Endothelial cell (in vitro differentiated cells): ENCODE results near the gene MRRF. TPM values are rescaled to one million over a fixed set of nuclear protein-coding genes. Genes with fewer than 3 reads are reported as not detected.

Experiments used
- DNase-seq: peaks from one replicate; pipeline ENCODE4 v3.0.0; 2021; ENCODE audit warnings: low spot score
- H3K27ac Mint-ChIP-seq: one replicate; pipeline ENCODE4 v1.8.0; 2021; ENCODE audit warnings: mixed read lengths, inconsistent platforms; ENCODE audit not compliant: unreplicated experiment
- H3K27me3 Mint-ChIP-seq: one replicate; pipeline ENCODE4 v1.8.0; 2021; ENCODE audit warnings: mild to moderate bottlenecking, moderate library complexity, mixed read lengths, inconsistent platforms; ENCODE audit not compliant: unreplicated experiment
- H3K36me3 Mint-ChIP-seq: one replicate; pipeline ENCODE4 v1.8.0; 2021; ENCODE audit warnings: mild to moderate bottlenecking, low read depth, mixed read lengths, inconsistent platforms; ENCODE audit not compliant: unreplicated experiment
- H3K4me1 Mint-ChIP-seq: one replicate; pipeline ENCODE4 v1.8.0; 2021; ENCODE audit warnings: mild to moderate bottlenecking, mixed read lengths, inconsistent platforms; ENCODE audit not compliant: unreplicated experiment
- H3K4me3 Mint-ChIP-seq: one replicate; pipeline ENCODE4 v1.8.0; 2021; ENCODE audit warnings: mild to moderate bottlenecking, mixed read lengths, inconsistent platforms; ENCODE audit not compliant: unreplicated experiment
- H3K9me3 Mint-ChIP-seq: one replicate; pipeline ENCODE4 v1.8.0; 2021; ENCODE audit warnings: mixed read lengths, inconsistent platforms; ENCODE audit not compliant: unreplicated experiment
- total RNA-seq: library from RNA; stranded (reverse); fragmentation: NEBNext Ultra II Directional; extraction: Animal tissue kit (Norgen Biotek cat#: 25700); gene quantifications from one replicate; pipeline ENCODE4 v1.2.1, GENCODE V29; 2021; ENCODE audit not compliant: unreplicated experiment
- TF ChIP-seq, protein P1 (sequence below): fragments of 200-600 bp; sonication (generic); IDR thresholded peaks from one replicate; pipeline ENCODE4 v1.5.0; 2021; ENCODE audit warnings: antibody characterized with exemption; ENCODE audit not compliant: unreplicated experiment

The MRRF gene
- total RNA-seq, 1 donor from 2014 or later: 40.3 TPM

DNA sequence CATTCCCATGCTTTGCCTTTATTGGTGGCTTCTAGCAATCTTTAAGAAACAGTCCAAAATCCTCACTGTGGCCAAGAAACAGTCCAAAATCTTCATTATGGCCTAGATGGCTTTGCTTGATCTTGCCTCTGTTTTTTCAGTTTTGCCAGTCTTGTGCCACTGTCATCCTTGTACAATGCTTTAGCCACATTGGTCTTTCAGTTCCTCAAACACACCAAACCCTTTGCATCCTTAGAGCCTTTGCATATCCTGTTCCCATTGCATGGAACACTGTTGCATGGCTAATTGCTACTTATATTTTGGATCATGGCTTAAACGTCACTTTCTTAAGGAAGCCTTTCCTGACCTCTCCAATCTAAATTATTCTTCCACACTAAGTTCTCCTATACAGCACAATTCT is 22.1 kb downstream of the MRRF start:
- Mint-ChIP-seq H3K27me3 (no peaks in the 10 kb centered on the region), H3K36me3 (peaks cover 15% of the 10 kb centered on the region), H3K4me1 (peaks cover 54% of the 10 kb centered on the region), H3K4me3 (no peak overlapping the region), H3K27ac (no peak overlapping the region), H3K9me3 (no peaks in the 10 kb centered on the region)
- no peak for DNase-seq
- TF ChIP-seq, protein P1, sequence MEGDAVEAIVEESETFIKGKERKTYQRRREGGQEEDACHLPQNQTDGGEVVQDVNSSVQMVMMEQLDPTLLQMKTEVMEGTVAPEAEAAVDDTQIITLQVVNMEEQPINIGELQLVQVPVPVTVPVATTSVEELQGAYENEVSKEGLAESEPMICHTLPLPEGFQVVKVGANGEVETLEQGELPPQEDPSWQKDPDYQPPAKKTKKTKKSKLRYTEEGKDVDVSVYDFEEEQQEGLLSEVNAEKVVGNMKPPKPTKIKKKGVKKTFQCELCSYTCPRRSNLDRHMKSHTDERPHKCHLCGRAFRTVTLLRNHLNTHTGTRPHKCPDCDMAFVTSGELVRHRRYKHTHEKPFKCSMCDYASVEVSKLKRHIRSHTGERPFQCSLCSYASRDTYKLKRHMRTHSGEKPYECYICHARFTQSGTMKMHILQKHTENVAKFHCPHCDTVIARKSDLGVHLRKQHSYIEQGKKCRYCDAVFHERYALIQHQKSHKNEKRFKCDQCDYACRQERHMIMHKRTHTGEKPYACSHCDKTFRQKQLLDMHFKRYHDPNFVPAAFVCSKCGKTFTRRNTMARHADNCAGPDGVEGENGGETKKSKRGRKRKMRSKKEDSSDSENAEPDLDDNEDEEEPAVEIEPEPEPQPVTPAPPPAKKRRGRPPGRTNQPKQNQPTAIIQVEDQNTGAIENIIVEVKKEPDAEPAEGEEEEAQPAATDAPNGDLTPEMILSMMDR: no peak

DNA sequence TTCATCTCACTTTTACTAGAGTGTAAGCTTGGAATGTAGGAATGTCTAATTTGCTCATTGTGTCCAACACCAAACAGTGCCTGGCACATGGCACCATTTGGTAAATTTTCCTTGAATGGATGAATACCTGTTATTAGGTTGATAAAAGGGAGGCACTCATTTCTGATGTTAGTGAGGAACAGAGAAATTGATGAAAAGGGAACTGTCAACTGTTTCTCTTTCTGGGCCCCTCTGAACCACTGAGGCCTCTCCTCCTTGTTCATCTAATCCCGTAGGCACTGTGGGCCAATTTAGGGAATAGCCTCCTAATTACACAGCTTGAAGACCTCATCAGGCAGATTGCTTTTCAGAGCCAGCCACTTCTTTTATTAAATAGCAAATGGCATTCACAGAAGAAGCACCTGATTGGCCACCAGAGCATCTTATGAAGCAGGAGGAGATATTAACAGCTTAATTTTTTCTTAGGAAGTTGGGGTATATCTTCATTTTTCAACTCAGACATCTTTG is 22.6 kb downstream of the MRRF start:
- DNase-seq: no peak
- H3K9me3 Mint-ChIP-seq: no peaks in the 10 kb centered on the region
- peak overlapping the region; percentile 76 for H3K27ac Mint-ChIP-seq
- TF ChIP-seq, protein P1: no peak
- H3K4me1 Mint-ChIP-seq: peaks cover 49% of the 10 kb centered on the region
- H3K4me3 Mint-ChIP-seq: no peak overlapping the region
- no peaks in the 10 kb centered on the region for H3K27me3 Mint-ChIP-seq
- H3K36me3 Mint-ChIP-seq: peaks cover 15% of the 10 kb centered on the region

DNA sequence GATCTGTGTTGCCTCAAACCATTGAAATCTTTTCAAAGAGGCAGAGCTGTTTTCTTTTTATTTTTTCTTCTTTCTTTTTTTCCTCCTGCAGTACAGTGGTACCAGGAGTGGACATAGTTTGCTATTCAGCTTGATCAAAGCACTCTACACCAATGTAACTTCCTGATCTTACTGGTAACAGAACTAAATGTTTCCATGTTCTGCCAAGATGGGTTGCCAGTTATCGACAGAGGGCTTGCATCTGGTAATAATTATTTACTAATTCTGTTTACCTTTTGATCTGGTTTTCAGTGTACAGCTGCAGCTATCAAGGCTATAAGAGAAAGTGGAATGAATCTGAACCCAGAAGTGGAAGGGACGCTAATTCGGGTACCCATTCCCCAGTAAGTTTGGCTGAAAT is 26.8 kb downstream of the MRRF start:
- H3K4me1 Mint-ChIP-seq: peaks cover 29% of the 10 kb centered on the region
- H3K27me3 Mint-ChIP-seq: no peaks in the 10 kb centered on the region
- no peak overlapping the region for H3K27ac Mint-ChIP-seq
- TF ChIP-seq, protein P1: no peak
- no peak for DNase-seq
- peaks cover 19% of the 10 kb centered on the region for H3K36me3 Mint-ChIP-seq
- H3K4me3 Mint-ChIP-seq: no peak overlapping the region
- no peaks in the 10 kb centered on the region for H3K9me3 Mint-ChIP-seq

DNA sequence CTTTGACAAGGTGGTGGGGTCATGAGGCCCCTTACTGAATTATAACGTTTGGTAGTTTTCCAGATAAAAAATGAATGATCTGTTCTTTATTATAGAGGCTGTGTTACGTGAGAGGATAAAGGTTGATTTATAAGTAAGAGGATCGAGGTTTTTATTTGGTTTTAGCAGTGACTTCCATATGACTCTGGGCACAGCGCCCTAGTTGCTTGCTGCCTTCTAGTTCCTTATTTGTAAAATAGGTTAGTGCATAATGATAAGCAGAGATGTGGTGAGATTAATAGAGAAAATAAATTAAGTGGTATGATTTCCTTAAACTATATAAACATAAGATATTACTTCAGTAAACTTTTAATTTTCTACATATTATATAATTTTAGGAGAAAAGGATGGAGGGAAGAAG is 29.8 kb downstream of the MRRF start:
- no peak overlapping the region for H3K4me3 Mint-ChIP-seq
- TF ChIP-seq, protein P1: no peak
- no peaks in the 10 kb centered on the region for H3K27me3 Mint-ChIP-seq
- H3K27ac Mint-ChIP-seq: no peak overlapping the region
- no peaks in the 10 kb centered on the region for H3K9me3 Mint-ChIP-seq
- no peak for DNase-seq
- H3K36me3 Mint-ChIP-seq: peaks cover 25% of the 10 kb centered on the region
- peaks cover 10% of the 10 kb centered on the region for H3K4me1 Mint-ChIP-seq

GRCh38 chr9:122297512-122297911 is 32.8 kb downstream of the MRRF start:
- Mint-ChIP-seq H3K4me1 (peaks cover 10% of the 10 kb centered on the region), H3K4me3 (no peak overlapping the region), H3K27ac (no peak overlapping the region), H3K9me3 (no peaks in the 10 kb centered on the region), H3K27me3 (no peaks in the 10 kb centered on the region), H3K36me3 (peaks cover 32% of the 10 kb centered on the region)
- TF ChIP-seq, protein P1: no peak
- no peak for DNase-seq
